BE2C (cell line): ENCODE measurements around the gene CHST11.
A peak's percentile ranks its signal among the peaks of the same experiment; 100 is the strongest.

Source experiments
- DNase-seq: peaks from one replicate; pipeline ENCODE4 v3.0.0-alpha.2; 2020
- H3K27me3 ChIP-seq: fragments of 250-450 bp; sonication (Bioruptor Pico); 2 replicates; pipeline ENCODE4 v1.5.1; 2020; ENCODE audit warnings: mild to moderate bottlenecking
- H3K36me3 ChIP-seq: fragments of 250-450 bp; sonication (Bioruptor Pico); 2 replicates; pipeline ENCODE4 v1.5.1; 2020; ENCODE audit warnings: mild to moderate bottlenecking
- H3K4me1 ChIP-seq: fragments of 250-450 bp; sonication (Bioruptor Pico); 2 replicates; pipeline ENCODE4 v1.5.1; 2020
- H3K4me3 ChIP-seq: 2 replicates; pipeline ENCODE4 v1.5.1; 2011; ENCODE audit warnings: low read depth, low read length
- H3K9me3 ChIP-seq: fragments of 250-450 bp; sonication (Bioruptor Pico); 2 replicates; pipeline ENCODE4 v1.5.1; 2020
- CTCF ChIP-seq: IDR thresholded peaks from 2 replicates; pipeline ENCODE4 v1.5.1; 2012; ENCODE audit warnings: mild to moderate bottlenecking, low read depth, low read length

CHST11 gene

GRCh38 chr12:104454997-104455396 lies 1.8 kb upstream of the CHST11 start:
- Histone ChIP-seq H3K36me3 (no peaks in the 10 kb centered on the region), H3K9me3 (peaks cover 3% of the 10 kb centered on the region; the same call in 1 of the 2 replicates), H3K4me1 (no peaks in the 10 kb centered on the region), H3K4me3 (no peak overlapping the region), H3K27me3 (no peaks in the 10 kb centered on the region)
- TF ChIP-seq CTCF: no peak
- DNase-seq: no peak

GRCh38 chr12:104455578-104456416 lies 951 bp upstream of the CHST11 start:
- Histone ChIP-seq H3K4me3 (peak overlapping the region; percentile 91), H3K9me3 (peaks cover 3% of the 10 kb centered on the region; the same call in 1 of the 2 replicates), H3K4me1 (no peaks in the 10 kb centered on the region; the same call in 1 of the 2 replicates), H3K27me3 (no peaks in the 10 kb centered on the region), H3K36me3 (no peaks in the 10 kb centered on the region)
- no peak for DNase-seq
- TF ChIP-seq CTCF: no peak

GRCh38 chr12:104456950-104457745 lies 400 bp downstream of the CHST11 start:
- Histone ChIP-seq H3K4me1 (no peaks in the 10 kb centered on the region; the same call in 1 of the 2 replicates), H3K27me3 (no peaks in the 10 kb centered on the region), H3K4me3 (peak overlapping the region; percentile 91), H3K9me3 (no peaks in the 10 kb centered on the region), H3K36me3 (no peaks in the 10 kb centered on the region)
- peak; percentile 74 for DNase-seq
- TF ChIP-seq CTCF: peak; percentile 63

- H3K9me3 ChIP-seq: no peaks in the 10 kb centered on the region
- peak overlapping the region; percentile 91 for H3K4me3 ChIP-seq
- peaks cover 5% of the 10 kb centered on the region; the same call in 1 of the 2 replicates for H3K4me1 ChIP-seq
- peak; percentile 8; the same call in 1 of the 2 replicates for TF ChIP-seq CTCF
- no peaks in the 10 kb centered on the region for H3K27me3 ChIP-seq
- DNase-seq: peak; percentile 41
- no peaks in the 10 kb centered on the region for H3K36me3 ChIP-seq
These were observed 1.3 kb downstream of the CHST11 start for GRCh38 chr12:104457746-104458693.

- H3K36me3 ChIP-seq: no peaks in the 10 kb centered on the region
- peak; percentile 18 for DNase-seq
- peaks cover 10% of the 10 kb centered on the region for H3K4me1 ChIP-seq
- H3K4me3 ChIP-seq: peak overlapping the region; percentile 91
- no peaks in the 10 kb centered on the region for H3K27me3 ChIP-seq
- H3K9me3 ChIP-seq: no peaks in the 10 kb centered on the region
- no peak for TF ChIP-seq CTCF
These were observed 2.1 kb downstream of the CHST11 start for GRCh38 chr12:104458694-104459367.
